Transverse colon (tissue), 4 donors: ENCODE data around the gene CHCT1. TPM values are rescaled to one million over a fixed set of nuclear protein-coding genes. Genes with fewer than 3 reads are reported as not detected.
"Not testable (repeated sequence)": the region's sequence is repeated elsewhere in the genome, so short reads cannot be mapped to it uniquely, and the experiment has no call there.

Experiments used
- DNase-seq: peaks from one replicate; pipeline ENCODE4 v3.0.0-alpha.2; 2019
- H3K27ac ChIP-seq, 4 donors: fragments of 200-600 bp; sonication (generic); 2 replicates each; pipeline ENCODE4 v1.5.1; 2016 to 2018; ENCODE audit warnings: inconsistent platforms in 4 of 4
- H3K27me3 ChIP-seq: fragments of 200-600 bp; sonication (generic); 2 replicates; pipeline ENCODE4 v1.5.1; 2017; ENCODE audit warnings: inconsistent platforms
- H3K36me3 ChIP-seq, 4 donors: fragments of 200-600 bp; sonication (generic); 2 replicates each; pipeline ENCODE4 v1.5.1; 2017 to 2019; ENCODE audit warnings: inconsistent platforms in 4 of 4
- H3K4me1 ChIP-seq, 4 donors: fragments of 200-600 bp; sonication (generic); 2 replicates each; pipeline ENCODE4 v1.5.1; 2017 to 2020; ENCODE audit warnings: inconsistent platforms in 4 of 4
- H3K4me3 ChIP-seq, 4 donors: fragments of 200-600 bp; sonication (generic); 1 replicate in 1 of 4; 2 replicates in 3 of 4; pipeline versions ENCODE4 v1.5.1 to v1.6.1; 2017 to 2019; ENCODE audit warnings: inconsistent platforms in 4 of 4
- H3K9me3 ChIP-seq, 2 donors: fragments of 200-600 bp; sonication (generic); 2 replicates each; pipeline ENCODE4 v1.5.1; 2017 to 2019; ENCODE audit warnings: inconsistent platforms in 2 of 2
- EP300 ChIP-seq: sonication (generic); formaldehyde crosslinking; IDR thresholded peaks from one replicate; pipeline ENCODE4 v1.6.1; 2017; ENCODE audit warnings: antibody characterized with exemption, low read depth
- POLR2A ChIP-seq: fragments of 450-650 bp; IDR thresholded peaks from one replicate; pipeline ENCODE4 v1.6.1; 2016; ENCODE audit warnings: antibody characterized with exemption, mild to moderate bottlenecking, moderate library complexity
- POLR2AphosphoS5 ChIP-seq, 3 donors: sonication (generic); formaldehyde crosslinking; IDR thresholded peaks; one replicate each; pipeline ENCODE4 v1.6.1; 2016; ENCODE audit warnings: antibody characterized with exemption in 3 of 3
- WGBS, 2 donors: methylation state at CpG; one replicate each; pipeline ENCODE4 v1.1.5; 2018; ENCODE audit warnings: low coverage in 1 of 2; 5-methylcytosine and 5-hydroxymethylcytosine counted together
- in situ Hi-C, 4 donors: fragments of 200-750 bp; cut with MboI; loops; one replicate each; pipeline versions ENCODE4 v1.15.0 to v1.15.1; 2017; ENCODE audit warnings: low sequenced_read_pairs in 3 of 4, low pct_ligation_motif_present in 1 of 4, low pct_unique_long_range_greater_than_20kb in 1 of 4
- intact Hi-C: fragments of 100-400 bp; cut with DNase I; formaldehyde crosslinking; loops from one replicate; pipeline ENCODE4 v1.15.1; 2023; ENCODE audit warnings: low total_unique reads
- total RNA-seq, 4 donors: library from RNA; depleted of rRNA; stranded (reverse); fragments of >200 nt; gene quantifications; one replicate each; pipeline ENCODE4 v1.1.0, GENCODE V29; 2016
- TF ChIP-seq, protein P1 (sequence below), 5 experiments: fragments of 200-600 bp in 3 of 5; fragments of 450-650 bp in 2 of 5; sonication (generic) in 3 of 5; IDR thresholded peaks; 1 replicate in 2 of 5; 2 replicates in 3 of 5; pipeline ENCODE4 v1.5.1; 2016 to 2017; ENCODE audit warnings: antibody characterized with exemption in 5 of 5, inconsistent platforms in 3 of 5, mild to moderate bottlenecking in 2 of 5, moderate library complexity in 1 of 5

The CHCT1 gene
- total RNA-seq, 4 donors from 2014 or later, result not detected

DNA sequence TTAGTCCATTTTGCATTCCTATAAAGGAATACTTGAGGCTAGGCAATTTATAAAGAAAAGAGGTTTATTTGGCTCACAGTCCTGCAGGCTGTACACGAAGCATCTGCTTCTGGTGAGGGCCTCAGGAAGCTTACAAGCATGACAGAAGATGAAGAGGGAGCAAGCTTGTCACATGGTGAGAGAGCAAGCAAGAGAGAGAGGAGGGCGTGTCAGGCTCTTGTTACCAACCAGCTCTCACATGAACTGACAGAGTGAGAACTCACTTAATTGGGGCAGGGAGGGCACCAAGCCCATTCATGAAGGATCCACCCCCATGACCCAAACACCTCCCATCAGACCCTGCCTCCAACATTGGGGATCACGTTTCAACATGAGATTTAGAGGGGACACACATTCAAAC lies 1.6 kb downstream of the CHCT1 start:
- Histone ChIP-seq H3K36me3 (no peaks in the 10 kb centered on the region), H3K4me1 (peaks cover 0 to 18% (median 6%) of the 10 kb centered on the region in 4 donors), H3K27me3 (no peaks in the 10 kb centered on the region), H3K27ac (no peak overlapping the region), H3K4me3 (no peak overlapping the region), H3K9me3 (no peaks in the 10 kb centered on the region)
- no peak for DNase-seq
- 84 to 100% methylated on average over 1 to 3 of the region's 3 CpGs for WGBS, 2 donors
- no peak for TF ChIP-seq POLR2A
- TF ChIP-seq POLR2AphosphoS5 (IDR thresholded peaks at IDR 0.05), result no peak
- TF ChIP-seq, protein P1, sequence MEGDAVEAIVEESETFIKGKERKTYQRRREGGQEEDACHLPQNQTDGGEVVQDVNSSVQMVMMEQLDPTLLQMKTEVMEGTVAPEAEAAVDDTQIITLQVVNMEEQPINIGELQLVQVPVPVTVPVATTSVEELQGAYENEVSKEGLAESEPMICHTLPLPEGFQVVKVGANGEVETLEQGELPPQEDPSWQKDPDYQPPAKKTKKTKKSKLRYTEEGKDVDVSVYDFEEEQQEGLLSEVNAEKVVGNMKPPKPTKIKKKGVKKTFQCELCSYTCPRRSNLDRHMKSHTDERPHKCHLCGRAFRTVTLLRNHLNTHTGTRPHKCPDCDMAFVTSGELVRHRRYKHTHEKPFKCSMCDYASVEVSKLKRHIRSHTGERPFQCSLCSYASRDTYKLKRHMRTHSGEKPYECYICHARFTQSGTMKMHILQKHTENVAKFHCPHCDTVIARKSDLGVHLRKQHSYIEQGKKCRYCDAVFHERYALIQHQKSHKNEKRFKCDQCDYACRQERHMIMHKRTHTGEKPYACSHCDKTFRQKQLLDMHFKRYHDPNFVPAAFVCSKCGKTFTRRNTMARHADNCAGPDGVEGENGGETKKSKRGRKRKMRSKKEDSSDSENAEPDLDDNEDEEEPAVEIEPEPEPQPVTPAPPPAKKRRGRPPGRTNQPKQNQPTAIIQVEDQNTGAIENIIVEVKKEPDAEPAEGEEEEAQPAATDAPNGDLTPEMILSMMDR (IDR thresholded peaks at IDR 0.05), result no peak
- TF ChIP-seq EP300, result no peak
- intact Hi-C loops (loop anchor here (1.0 kb wide), 1 partner anchor 25 kb away; no protein-coding TSS in a partner anchor), in situ Hi-C loops (loop anchor here in 2 of 4 donors (10.0 to 25.0 kb wide), 2 partner anchors 189 to 287 kb away; partner anchors contain the start of gene CA4 (in 1 of the 2))

DNA sequence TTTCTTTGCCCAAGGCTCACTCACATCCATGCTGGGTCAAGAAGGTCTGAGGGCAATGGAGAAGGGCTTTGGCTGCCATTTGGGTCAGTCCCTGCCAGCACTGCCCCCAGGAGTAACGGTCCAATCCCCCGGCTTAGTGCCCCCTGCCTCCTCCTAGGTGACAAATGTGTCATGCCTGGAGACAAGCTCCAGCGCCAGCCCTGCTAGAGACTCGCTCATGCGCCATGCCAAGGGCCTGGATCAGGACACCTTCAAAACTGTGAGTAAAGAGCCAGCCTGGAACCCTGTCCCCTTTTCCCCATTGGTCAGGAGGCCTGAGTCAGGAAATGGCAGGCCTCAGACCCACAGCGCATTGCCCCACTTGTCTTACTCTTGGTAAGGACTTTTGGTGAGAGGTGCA lies 3.3 kb downstream of the CHCT1 start:
- no peaks in the 10 kb centered on the region for H3K36me3 ChIP-seq
- H3K4me1 ChIP-seq, result peaks cover 0 to 15% (median 6%) of the 10 kb centered on the region in 4 donors
- WGBS, 2 donors, result 83% methylated on average over 6 of the region's 6 CpGs; no CpG with 5 or more reads in 1 of the 2 donors
- no peak for DNase-seq
- no peak overlapping the region for H3K27ac ChIP-seq
- intact Hi-C loops (no loop called here), in situ Hi-C loops (loop anchor here in 3 of 4 donors (10.0 to 25.0 kb wide), 3 partner anchors 191 to 288 kb away; partner anchors contain the start of gene CA4 (in 2 of the 3))
- no peak overlapping the region for H3K4me3 ChIP-seq
- no peaks in the 10 kb centered on the region for H3K27me3 ChIP-seq
- H3K9me3 ChIP-seq, result no peaks in the 10 kb centered on the region
- no peak for TF ChIP-seq POLR2AphosphoS5 (IDR thresholded peaks at IDR 0.05)
- TF ChIP-seq POLR2A, result no peak
- no peak for TF ChIP-seq EP300
- TF ChIP-seq, protein P1 (IDR thresholded peaks at IDR 0.05), result no peak

DNA sequence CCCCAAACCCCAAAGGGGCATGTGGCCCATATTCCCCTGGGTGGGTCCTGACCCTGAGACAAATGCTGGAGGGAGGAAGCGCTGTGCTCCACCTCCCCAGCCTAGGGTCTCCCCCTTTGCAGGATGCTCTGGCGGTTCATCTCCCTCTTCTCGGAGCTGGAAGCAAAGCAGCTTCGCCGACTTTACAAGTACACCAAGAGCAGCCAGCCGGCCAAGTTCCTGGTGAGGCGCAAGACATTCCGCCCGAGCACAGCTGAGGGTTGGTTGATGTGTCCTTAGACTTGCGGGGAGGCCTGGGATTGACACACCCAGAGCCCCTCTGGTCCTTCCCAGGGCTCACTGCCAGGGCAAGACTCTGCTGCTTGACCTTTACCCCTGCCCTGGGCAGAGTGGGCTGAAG lies 4.3 kb downstream of the CHCT1 start:
- intact Hi-C loops, result no loop called here
- no peak for DNase-seq
- Histone ChIP-seq H3K4me1 (peaks cover 0 to 7% (median 2%) of the 10 kb centered on the region in 4 donors), H3K27me3 (no peaks in the 10 kb centered on the region), H3K9me3 (no peaks in the 10 kb centered on the region), H3K36me3 (no peaks in the 10 kb centered on the region), H3K27ac (no peak overlapping the region), H3K4me3 (no peak overlapping the region)
- in situ Hi-C loops, result loop anchor here in 3 of 4 donors (10.0 to 25.0 kb wide), 3 partner anchors 192 to 289 kb away; partner anchors contain the start of gene CA4 (in 2 of the 3)
- TF ChIP-seq EP300 (no peak), POLR2A (no peak), POLR2AphosphoS5 (IDR thresholded peaks at IDR 0.05) (no peak)
- TF ChIP-seq, protein P1 (IDR thresholded peaks at IDR 0.05), result no peak
- WGBS, 2 donors, result 82% methylated on average over 9 of the region's 10 CpGs; no CpG with 5 or more reads in 1 of the 2 donors

DNA sequence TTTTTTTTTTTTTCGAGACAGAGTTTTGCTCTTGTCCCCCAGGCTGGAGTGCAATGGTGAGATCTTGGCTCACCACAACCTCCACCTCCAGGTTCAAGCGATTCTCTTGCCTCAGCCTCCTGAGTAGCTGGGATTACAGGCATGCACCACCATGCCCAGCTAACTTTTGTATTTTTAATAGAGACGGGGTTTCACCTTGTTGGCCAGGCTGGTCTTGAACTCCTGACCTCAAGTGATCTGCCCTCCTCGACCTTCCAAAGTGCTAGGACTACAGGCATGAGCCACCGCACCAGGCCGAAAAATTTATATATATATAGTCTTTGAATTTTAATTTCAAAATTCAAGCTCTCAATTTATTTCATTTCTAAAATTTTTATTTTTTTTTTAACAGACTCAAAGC lies 6.2 kb downstream of the CHCT1 start:
- H3K9me3 ChIP-seq, DNase-seq, H3K27ac ChIP-seq, intact Hi-C loops, H3K27me3 ChIP-seq, H3K4me1 ChIP-seq, H3K4me3 ChIP-seq, H3K36me3 ChIP-seq: not testable (repeated sequence)
- in situ Hi-C loops, result loop anchor here in 3 of 4 donors (10.0 to 25.0 kb wide), 3 partner anchors 194 to 291 kb away; partner anchors contain the start of gene CA4 (in 2 of the 3)
- 88 to 93% methylated on average over 4 to 6 of the region's 6 CpGs for WGBS, 2 donors

DNA sequence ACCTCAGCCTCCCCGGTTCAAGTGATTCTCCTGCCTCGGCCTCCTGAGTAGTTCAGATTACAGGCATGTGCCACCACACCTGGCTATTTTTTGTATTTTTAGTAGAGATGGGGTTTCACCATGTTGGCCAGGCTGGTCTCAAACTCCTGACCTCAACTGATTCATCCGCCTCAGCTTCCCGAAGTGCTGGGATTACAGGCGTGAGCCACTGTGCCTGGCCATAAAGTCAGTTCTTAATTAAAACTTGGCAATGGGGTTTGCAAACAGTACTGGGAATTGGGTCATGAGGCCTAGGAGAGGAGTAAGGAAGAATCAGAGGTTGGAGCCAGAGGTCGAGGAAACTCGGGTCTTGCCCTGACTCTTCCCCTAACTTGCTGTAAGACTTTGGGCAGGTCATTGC lies 8.3 kb downstream of the CHCT1 start:
- H3K27ac ChIP-seq, H3K27me3 ChIP-seq, H3K4me1 ChIP-seq, H3K9me3 ChIP-seq, H3K4me3 ChIP-seq, H3K36me3 ChIP-seq, DNase-seq: not testable (repeated sequence)
- in situ Hi-C loops, result loop anchor here in 3 of 4 donors (25.0 kb wide), 2 partner anchors 207 to 293 kb away; partner anchors contain the start of gene CA4 (in 2 of the 3)
- 89 to 100% methylated on average over 3 to 7 of the region's 7 CpGs for WGBS, 2 donors
- intact Hi-C loops, result loop anchor here (10.0 kb wide), 1 partner anchor 286 kb away; the partner anchor contains the start of gene CA4

DNA sequence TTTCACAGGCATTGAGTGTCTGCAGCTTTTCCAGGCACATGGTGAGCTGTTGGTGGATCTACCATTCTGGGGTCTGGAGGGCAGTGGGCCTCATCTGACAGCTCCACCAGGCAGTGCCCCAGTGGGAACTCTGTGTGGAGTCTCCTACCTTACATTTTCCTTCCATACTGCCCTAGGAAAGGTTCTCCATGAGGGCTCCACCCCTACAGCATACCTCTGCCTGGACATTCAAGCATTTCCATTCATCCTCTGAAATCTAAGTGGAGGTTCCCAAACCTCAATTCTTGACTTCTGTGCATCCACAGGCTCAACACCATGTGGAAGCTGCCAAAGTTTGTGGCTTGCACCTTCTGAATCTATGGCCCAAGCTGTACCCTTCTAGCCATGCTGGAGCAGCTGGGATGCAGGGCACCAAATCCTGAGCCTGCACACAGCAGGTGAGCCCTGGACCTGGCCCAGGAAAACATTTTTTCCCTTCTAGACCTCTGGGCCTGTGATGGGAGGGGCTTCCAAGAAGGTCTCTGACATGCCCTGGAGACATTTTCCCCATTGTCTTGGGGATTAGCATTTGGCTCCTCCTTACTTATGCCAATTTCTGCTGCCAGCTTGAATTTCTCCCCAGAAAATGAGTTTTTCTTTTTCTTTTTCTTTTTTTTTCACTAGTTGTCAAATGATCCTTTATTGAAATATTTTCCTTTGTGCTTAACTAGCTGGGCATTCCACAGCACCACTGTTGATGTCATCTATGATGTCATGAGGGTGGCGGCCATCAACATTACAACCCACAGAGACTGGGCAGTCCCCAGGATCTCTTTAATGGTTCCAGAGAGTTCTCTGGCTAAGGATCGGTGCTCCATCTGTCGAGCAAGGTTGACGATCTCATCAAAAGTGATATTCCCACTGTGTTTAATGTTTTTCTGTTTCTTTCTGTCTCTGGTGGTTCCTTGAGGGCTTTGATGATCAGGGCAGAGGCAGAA lies 11.0 kb downstream of the CHCT1 start:
- H3K27ac ChIP-seq, H3K27me3 ChIP-seq, H3K36me3 ChIP-seq, DNase-seq, H3K4me1 ChIP-seq, H3K9me3 ChIP-seq, H3K4me3 ChIP-seq: not testable (repeated sequence)
- intact Hi-C loops (loop anchor here (10.0 kb wide), 1 partner anchor 289 kb away; the partner anchor contains the start of gene CA4), in situ Hi-C loops (loop anchor here in 3 of 4 donors (25.0 kb wide), 2 partner anchors 204 to 296 kb away; partner anchors contain the start of gene CA4 (in 2 of the 3))
- WGBS, 2 donors, result 93 to 100% methylated on average over 1 to 4 of the region's 4 CpGs
